Aorta (tissue), 5 donors: Measurements from ENCODE around the gene ZNF423. TPM values are rescaled to one million over a fixed set of nuclear protein-coding genes. Genes with fewer than 3 reads are reported as not detected.

ENCODE experiments used
- ATAC-seq: fragments of 200-7000 bp; cut with Tn5 transposase; one replicate; pipeline ENCODE4 v1.9.1; 2022; ENCODE audit warnings: moderate library complexity; ENCODE audit not compliant: low FRiP score
- DNase-seq, 2 donors: peaks; one replicate each; pipeline ENCODE4 v3.0.0-alpha.2; 2020
- H3K27ac ChIP-seq, 2 donors: one replicate each; pipeline ENCODE4 v1.5.1; 2013; ENCODE audit warnings: low read length in 2 of 2, mild to moderate bottlenecking in 2 of 2, moderate library complexity in 2 of 2, control low read depth in 1 of 2, inconsistent platforms in 1 of 2, low read depth in 1 of 2
- H3K27me3 ChIP-seq, 2 donors: one replicate each; pipeline ENCODE4 v1.6.1; 2013; ENCODE audit warnings: control low read depth in 1 of 2, low read length in 1 of 2, mild to moderate bottlenecking in 1 of 2, moderate library complexity in 1 of 2; ENCODE audit not compliant: insufficient read depth in 2 of 2, control insufficient read depth in 1 of 2
- H3K36me3 ChIP-seq, 2 donors: one replicate each; pipeline ENCODE4 v1.6.1; 2013; ENCODE audit warnings: control low read depth in 1 of 2, low read length in 1 of 2, mild to moderate bottlenecking in 1 of 2; ENCODE audit not compliant: insufficient read depth in 2 of 2, control insufficient read depth in 1 of 2
- H3K4me1 ChIP-seq, 2 donors: one replicate each; pipeline ENCODE4 v1.6.1; 2013; ENCODE audit warnings: low read length in 2 of 2, control low read depth in 1 of 2, mild to moderate bottlenecking in 1 of 2, moderate library complexity in 1 of 2; ENCODE audit not compliant: insufficient read depth in 2 of 2, control insufficient read depth in 1 of 2
- H3K4me3 ChIP-seq, 2 donors: one replicate each; pipeline ENCODE4 v1.5.1; 2013; ENCODE audit warnings: low read length in 2 of 2, control low read depth in 1 of 2, mild to moderate bottlenecking in 1 of 2
- H3K9me3 ChIP-seq: one replicate; pipeline ENCODE4 v1.6.1; 2013; ENCODE audit warnings: mild to moderate bottlenecking, low read length; ENCODE audit not compliant: control insufficient read depth
- WGBS, 2 donors: extraction: QIAGEN DNeasy Blood & Tissue Kit; methylation state at CpG; one replicate each; pipeline ENCODE4 v1.1.7; 2013; 5-methylcytosine and 5-hydroxymethylcytosine counted together
- intact Hi-C, 2 donors: fragments of 100-400 bp; cut with DNase I; formaldehyde crosslinking; loops; one replicate each; pipeline versions ENCODE4 v1.14.2 to v1.15.0; 2022
- polyA plus RNA-seq, 2 donors: library from polyadenylated mRNA; stranded (reverse); fragments of 200-250 nt; gene quantifications; one replicate each; pipeline ENCODE4 v1.2.3, GENCODE V29; 2013
- total RNA-seq, 2 donors: library from RNA; stranded (reverse); fragmentation: NEBNext Ultra II Directional; extraction: Animal tissue kit (Norgen Biotek cat#: 25700); gene quantifications; one replicate each; pipeline ENCODE4 v1.2.1, GENCODE V29; 2021
- donor health status: healthy with polysubstance abuse.
- donor health status: Bipolar disorder and iron deficiency.
- donor health status: DM: no; HTN: no; CAD: no.
- donor health status: DM: no; HTN: no; CAD: no.
- donor health status: DM: yes; HTN: yes; CAD: no.

The ZNF423 gene
- total and polyA plus RNA-seq, 4 donors = 3.1 to 43.1 (median 10.0) TPM

DNA sequence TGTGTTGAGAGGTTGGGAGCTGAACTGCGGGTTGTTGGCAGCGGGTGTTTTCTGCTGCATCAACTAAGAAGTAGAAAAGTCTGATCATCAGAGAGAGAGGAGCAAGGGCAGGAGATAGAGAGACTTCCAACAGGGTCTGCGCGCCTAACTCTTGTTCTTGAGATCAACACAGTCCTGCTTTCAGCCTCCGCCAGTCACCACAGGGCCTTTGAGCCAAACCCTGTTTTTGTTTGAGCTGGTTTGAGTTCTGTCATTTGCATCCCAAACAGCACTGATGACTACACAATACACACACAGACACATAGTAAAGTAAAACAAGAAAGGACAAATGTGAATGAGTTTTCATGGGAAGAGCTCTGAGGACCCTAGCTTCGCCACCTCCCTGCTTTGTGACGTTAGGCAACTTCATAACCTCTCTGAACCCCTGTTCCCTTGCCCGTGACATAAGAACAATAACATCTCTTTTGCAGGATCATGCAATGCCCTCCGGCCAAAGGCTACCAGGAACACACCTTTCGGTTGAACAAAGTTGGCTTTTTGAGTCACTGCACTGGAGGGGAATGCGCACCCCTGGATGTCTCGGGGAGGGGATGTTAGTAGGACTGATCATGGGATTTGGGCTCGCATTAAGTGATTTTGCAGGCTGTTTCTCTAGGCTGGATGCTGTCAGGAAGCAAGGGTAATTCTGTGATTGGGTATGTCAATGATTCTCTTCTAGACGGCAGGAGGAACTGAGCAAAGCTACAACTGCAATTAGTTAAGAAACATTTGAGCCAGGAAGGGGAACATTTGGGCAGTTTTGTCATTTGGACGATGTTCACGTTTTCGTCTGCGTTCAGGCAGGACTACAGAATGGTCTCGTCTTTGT is 390.0 kb downstream of the ZNF423 start:
- 91 to 92% methylated on average over 19 of the region's 19 CpGs for WGBS, 2 donors
- H3K27ac ChIP-seq = no peak overlapping the region
- H3K4me3 ChIP-seq = no peak overlapping the region
- ATAC-seq (no peak), DNase-seq (no peak)
- no peaks in the 10 kb centered on the region for H3K4me1 ChIP-seq
- H3K36me3 ChIP-seq = no peaks in the 10 kb centered on the region
- H3K9me3 ChIP-seq = no peaks in the 10 kb centered on the region
- intact Hi-C loops = no loop called here
- no peaks in the 10 kb centered on the region for H3K27me3 ChIP-seq

GRCh38 chr16:49464877-49465504 is 390.9 kb downstream of the ZNF423 start:
- Histone ChIP-seq H3K9me3 (no peaks in the 10 kb centered on the region), H3K4me3 (no peak overlapping the region), H3K36me3 (no peaks in the 10 kb centered on the region), H3K4me1 (no peaks in the 10 kb centered on the region), H3K27me3 (no peaks in the 10 kb centered on the region), H3K27ac (no peak overlapping the region)
- intact Hi-C loops = no loop called here
- no peak for ATAC-seq
- 19 to 24% methylated on average over 32 to 40 of the region's 40 CpGs for WGBS, 2 donors
- no peak for DNase-seq

DNA sequence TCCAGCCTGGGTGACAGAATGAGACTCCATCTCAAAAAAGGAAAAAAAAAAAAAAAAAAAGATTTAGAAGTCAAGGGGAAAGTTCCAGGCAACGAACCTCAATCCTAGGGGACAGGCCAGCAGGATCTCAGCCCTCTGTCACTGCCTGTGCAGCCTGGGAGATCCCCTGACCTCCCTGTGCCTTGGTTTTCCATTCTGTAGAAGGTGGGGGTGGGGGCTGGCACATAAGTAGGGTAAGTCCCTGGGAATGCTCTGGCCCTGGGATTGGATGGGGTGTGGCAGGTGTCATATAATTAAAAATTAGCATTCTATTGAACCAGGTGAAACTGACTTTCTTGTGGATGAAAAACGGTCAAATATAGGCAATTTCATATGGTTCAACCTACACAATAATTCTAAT is 391.8 kb downstream of the ZNF423 start:
- WGBS, 2 donors = 85 to 89% methylated on average over 2 of the region's 2 CpGs
- no peak overlapping the region for H3K4me3 ChIP-seq
- intact Hi-C loops = no loop called here
- no peaks in the 10 kb centered on the region for H3K27me3 ChIP-seq
- DNase-seq (no peak), ATAC-seq (no peak)
- H3K4me1 ChIP-seq = no peaks in the 10 kb centered on the region
- H3K27ac ChIP-seq = no peak overlapping the region
- H3K9me3 ChIP-seq = no peaks in the 10 kb centered on the region
- H3K36me3 ChIP-seq = no peaks in the 10 kb centered on the region

- H3K9me3 ChIP-seq = no peaks in the 10 kb centered on the region
- no peak overlapping the region for H3K4me3 ChIP-seq
- no peaks in the 10 kb centered on the region for H3K36me3 ChIP-seq
- intact Hi-C loops = no loop called here
- 90 to 91% methylated on average over 7 of the region's 7 CpGs for WGBS, 2 donors
- H3K4me1 ChIP-seq = no peaks in the 10 kb centered on the region
- DNase-seq = no peak
- H3K27ac ChIP-seq = no peak overlapping the region
- no peak for ATAC-seq
- H3K27me3 ChIP-seq = no peaks in the 10 kb centered on the region
These were observed 392.4 kb downstream of the ZNF423 start for GRCh38 chr16:49463529-49463928.

DNA sequence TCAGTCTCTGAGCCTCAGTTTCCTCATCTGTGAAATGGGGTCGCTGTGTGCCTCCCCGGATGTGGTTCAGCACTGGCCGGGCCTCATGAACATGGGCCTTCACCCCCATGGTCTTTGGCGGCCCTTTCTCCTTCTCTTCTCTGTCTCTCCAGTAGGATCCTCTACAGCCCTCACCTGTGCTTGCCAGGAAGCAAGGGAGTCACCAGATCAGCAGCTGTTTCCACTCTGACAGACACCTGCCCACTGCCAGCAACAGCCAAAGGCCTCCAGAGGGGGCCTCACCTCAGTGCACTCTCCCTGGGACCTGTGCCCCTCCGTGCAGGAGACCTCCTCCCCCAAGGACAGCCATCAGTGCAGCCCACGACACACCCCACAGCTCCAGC is 392.9 kb downstream of the ZNF423 start:
- no peaks in the 10 kb centered on the region for H3K27me3 ChIP-seq
- H3K4me3 ChIP-seq = no peak overlapping the region
- DNase-seq (no peak), ATAC-seq (no peak)
- H3K9me3 ChIP-seq = no peaks in the 10 kb centered on the region
- WGBS, 2 donors = 87 to 89% methylated on average over 6 of the region's 6 CpGs
- H3K27ac ChIP-seq = no peak overlapping the region
- intact Hi-C loops = no loop called here
- no peaks in the 10 kb centered on the region for H3K36me3 ChIP-seq
- H3K4me1 ChIP-seq = no peaks in the 10 kb centered on the region

DNA sequence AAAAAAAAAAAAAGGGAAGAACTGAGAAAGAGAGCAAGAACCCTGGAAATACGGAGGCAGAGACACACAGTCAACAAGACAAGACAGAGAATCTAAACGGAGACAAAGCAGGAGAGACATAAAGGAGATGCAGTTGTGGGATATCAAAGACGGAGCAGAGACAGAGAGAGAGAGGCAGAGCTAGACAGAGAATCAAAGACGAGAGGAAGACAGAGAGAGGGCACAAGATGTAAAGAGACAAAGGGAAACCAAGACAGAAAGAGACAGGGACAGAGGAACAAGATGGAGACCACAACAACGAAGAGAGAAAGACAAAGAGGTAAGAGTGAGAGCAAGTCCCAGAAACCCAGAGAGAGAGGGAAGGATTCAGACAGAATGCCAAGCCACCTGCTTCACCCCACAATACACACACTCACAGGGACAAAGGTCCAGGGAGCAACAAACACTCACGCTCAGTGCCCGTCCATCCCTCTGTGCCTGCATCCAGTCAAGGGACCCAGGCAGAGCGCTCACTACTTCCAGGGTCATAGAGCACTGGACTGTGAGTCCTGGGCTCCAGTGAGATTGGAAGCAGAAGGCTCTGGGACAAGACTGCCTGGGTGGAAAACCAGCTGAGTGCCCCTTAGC is 393.4 kb downstream of the ZNF423 start:
- Histone ChIP-seq H3K4me3 (no peak overlapping the region), H3K9me3 (no peaks in the 10 kb centered on the region), H3K4me1 (no peaks in the 10 kb centered on the region), H3K36me3 (no peaks in the 10 kb centered on the region), H3K27me3 (no peaks in the 10 kb centered on the region), H3K27ac (no peak overlapping the region)
- no peak for DNase-seq
- ATAC-seq = no peak
- intact Hi-C loops = no loop called here
- 90 to 93% methylated on average over 8 of the region's 8 CpGs for WGBS, 2 donors

- Histone ChIP-seq H3K4me1 (no peaks in the 10 kb centered on the region), H3K27me3 (no peaks in the 10 kb centered on the region), H3K9me3 (no peaks in the 10 kb centered on the region), H3K27ac (no peak overlapping the region), H3K36me3 (no peaks in the 10 kb centered on the region), H3K4me3 (no peak overlapping the region)
- 94% methylated on average over 7 of the region's 7 CpGs for WGBS, 2 donors
- ATAC-seq (no peak), DNase-seq (no peak)
- intact Hi-C loops = no loop called here
These were observed 394.4 kb downstream of the ZNF423 start for GRCh38 chr16:49461517-49461951.

DNA sequence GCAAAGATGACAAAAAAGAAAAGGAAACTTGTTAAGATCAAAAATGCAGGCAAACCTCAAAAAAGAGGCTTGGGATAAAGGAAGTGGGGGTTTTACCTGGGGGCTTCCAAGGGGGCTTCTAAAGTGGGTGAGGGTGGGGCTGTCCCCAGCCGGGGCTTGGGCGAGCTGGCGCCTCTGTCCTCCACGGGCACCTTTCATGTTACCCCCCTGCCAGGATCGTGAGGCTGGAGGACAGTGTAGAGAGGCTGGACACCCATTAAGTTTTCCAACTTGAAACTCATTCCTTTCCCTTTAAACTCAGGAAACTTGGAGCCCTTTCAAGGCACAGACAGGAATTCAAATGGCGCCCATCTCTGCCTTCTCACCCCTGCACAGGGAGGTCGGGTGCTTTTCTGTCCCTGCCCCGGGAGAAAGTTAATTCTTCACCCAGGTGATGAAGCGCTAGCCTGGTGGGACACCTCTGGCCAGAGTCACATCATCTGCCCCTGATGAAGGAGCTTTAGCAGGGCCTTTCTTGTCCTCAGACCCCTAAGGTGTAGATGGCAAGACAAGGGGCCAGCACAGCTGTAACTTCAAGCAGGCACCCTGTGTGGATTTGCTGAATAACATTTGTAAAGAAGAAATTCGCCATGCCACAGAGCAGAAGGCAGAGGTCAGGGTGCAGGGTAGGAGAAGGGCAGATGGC is 395.0 kb downstream of the ZNF423 start:
- no peaks in the 10 kb centered on the region for H3K36me3 ChIP-seq
- ATAC-seq (no peak), DNase-seq (no peak)
- no peak overlapping the region for H3K27ac ChIP-seq
- no peaks in the 10 kb centered on the region for H3K27me3 ChIP-seq
- intact Hi-C loops = no loop called here
- H3K4me3 ChIP-seq = no peak overlapping the region
- no peaks in the 10 kb centered on the region for H3K4me1 ChIP-seq
- 75 to 85% methylated on average over 10 of the region's 10 CpGs for WGBS, 2 donors
- no peaks in the 10 kb centered on the region for H3K9me3 ChIP-seq
